ENCODE measurements around the gene DUS1L. TPM values are rescaled to one million over a fixed set of nuclear protein-coding genes. Genes with fewer than 3 reads are reported as not detected.

The DUS1L gene
- total RNA-seq, 2 experiments from 2014 or later = 113 to 127 TPM

DNA sequence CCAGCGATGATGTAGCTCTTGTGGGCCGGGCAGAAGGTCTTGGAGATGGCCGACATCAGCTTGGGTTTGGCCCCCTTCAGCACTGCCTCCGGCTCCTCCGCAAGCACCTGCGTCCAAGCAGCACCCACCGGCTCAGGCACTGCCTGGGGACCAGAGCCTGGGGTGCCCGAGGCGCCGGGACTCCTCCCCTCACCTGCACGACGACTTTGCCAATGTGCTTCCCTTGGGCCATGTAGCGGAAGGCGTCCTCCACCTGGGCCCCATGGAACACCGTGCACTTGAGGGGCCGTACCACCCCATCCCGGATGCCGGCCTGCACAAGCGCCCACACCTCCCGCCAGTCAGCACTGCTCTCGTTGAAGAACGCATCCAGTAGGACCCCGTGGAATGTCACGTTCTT lies 17.4 kb upstream of the DUS1L start:
- Mint-ChIP-seq H3K36me3 (ENCODE audit: low read depth) (peaks cover 13% of the 10 kb centered on the region), H3K27ac (no peak overlapping the region), H3K4me3 (no peak overlapping the region), H3K4me1 (no peaks in the 10 kb centered on the region), H3K27me3 (no peaks in the 10 kb centered on the region), H3K9me3 (no peaks in the 10 kb centered on the region)
- ChIA-PET CTCF (no interaction called here), POLR2A (no interaction called here)
- DNase-seq = no peak

DNA sequence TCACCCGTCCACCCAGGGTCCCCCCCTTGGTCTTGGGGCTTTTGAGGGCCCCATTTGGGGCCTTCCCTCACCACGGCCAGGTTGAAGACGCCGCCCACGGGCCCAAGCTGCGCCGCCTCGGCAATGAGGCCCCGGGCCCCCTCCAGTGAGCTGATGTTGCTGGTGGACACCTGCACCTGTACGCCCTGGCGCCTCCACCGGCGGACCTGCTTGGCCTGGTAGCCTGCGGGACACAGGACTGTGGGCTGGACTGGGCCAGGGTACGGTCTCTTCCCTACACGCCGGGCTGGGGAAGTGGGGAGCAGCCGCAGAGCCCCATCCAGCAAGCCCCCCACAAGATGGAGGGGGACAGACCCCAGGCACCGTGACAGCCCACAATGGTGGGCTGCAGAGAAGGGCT lies 16.9 kb upstream of the DUS1L start:
- ChIA-PET CTCF (no interaction called here), POLR2A (no interaction called here)
- H3K4me1 Mint-ChIP-seq = no peaks in the 10 kb centered on the region

DNA sequence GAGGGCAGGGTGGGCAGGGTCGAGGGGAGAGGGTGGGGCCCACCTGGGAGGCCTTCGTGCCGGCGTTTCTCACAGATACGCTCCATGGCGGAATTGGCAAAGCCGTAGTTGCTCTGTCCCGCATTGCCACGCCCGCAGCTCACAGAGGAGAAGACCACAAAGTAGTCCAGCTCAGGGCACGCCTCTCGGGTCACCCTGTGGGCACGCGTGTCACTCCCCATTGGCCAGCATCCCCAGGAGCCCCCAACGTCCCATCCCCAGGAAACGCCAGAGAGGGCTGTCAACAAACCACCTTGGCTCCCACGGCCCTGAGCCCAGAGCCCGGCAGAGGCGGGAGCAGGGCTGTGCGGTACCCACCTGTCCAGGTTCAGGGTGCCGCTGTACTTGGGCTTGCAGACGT lies 16.4 kb upstream of the DUS1L start:
- CTCF ChIA-PET = no interaction called here
- H3K4me1 Mint-ChIP-seq = no peaks in the 10 kb centered on the region
- peaks cover 14% of the 10 kb centered on the region for H3K36me3 Mint-ChIP-seq (ENCODE audit: low read depth)
- POLR2A ChIA-PET = no interaction called here
- no peaks in the 10 kb centered on the region for H3K27me3 Mint-ChIP-seq
- no peaks in the 10 kb centered on the region for H3K9me3 Mint-ChIP-seq
- no peak for DNase-seq
- no peak overlapping the region for H3K4me3 Mint-ChIP-seq
- no peak overlapping the region for H3K27ac Mint-ChIP-seq

More for the DNA sequence above, 16.9 kb upstream of the DUS1L start:
- Mint-ChIP-seq H3K4me3 (no peak overlapping the region), H3K9me3 (no peaks in the 10 kb centered on the region), H3K36me3 (ENCODE audit: low read depth) (peaks cover 14% of the 10 kb centered on the region), H3K27me3 (no peaks in the 10 kb centered on the region), H3K27ac (no peak overlapping the region)
- no peak for DNase-seq

DNA sequence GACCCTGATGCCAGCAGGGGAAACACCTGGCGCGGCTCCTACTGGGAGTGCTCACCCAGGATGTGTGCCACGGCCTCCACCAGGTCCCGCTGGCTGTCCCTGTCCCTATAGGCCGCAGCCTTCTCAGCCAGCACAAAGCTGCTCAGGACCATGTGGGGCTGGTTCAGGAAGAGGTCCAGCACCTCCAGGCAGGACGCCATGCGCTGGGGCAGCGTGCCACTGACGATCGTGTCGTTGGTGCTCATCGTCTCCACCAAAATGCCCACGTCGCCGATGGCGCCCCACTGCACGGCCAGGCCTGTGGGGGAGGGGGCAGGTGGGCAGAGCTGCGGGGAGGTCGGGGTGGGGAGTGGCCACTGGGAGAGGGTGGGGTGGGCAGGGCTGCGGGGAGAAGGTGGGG lies 15.9 kb upstream of the DUS1L start:
- Mint-ChIP-seq H3K4me3 (no peak overlapping the region), H3K36me3 (ENCODE audit: low read depth) (peaks cover 14% of the 10 kb centered on the region), H3K27me3 (no peaks in the 10 kb centered on the region), H3K27ac (no peak overlapping the region), H3K4me1 (no peaks in the 10 kb centered on the region), H3K9me3 (no peaks in the 10 kb centered on the region)
- no peak for DNase-seq
- CTCF ChIA-PET = interaction anchor here (1.2 kb wide), 1 partner anchor 122 kb away, joined by 3 read pairs; no protein-coding TSS in a partner anchor
- POLR2A ChIA-PET = no interaction called here

DNA sequence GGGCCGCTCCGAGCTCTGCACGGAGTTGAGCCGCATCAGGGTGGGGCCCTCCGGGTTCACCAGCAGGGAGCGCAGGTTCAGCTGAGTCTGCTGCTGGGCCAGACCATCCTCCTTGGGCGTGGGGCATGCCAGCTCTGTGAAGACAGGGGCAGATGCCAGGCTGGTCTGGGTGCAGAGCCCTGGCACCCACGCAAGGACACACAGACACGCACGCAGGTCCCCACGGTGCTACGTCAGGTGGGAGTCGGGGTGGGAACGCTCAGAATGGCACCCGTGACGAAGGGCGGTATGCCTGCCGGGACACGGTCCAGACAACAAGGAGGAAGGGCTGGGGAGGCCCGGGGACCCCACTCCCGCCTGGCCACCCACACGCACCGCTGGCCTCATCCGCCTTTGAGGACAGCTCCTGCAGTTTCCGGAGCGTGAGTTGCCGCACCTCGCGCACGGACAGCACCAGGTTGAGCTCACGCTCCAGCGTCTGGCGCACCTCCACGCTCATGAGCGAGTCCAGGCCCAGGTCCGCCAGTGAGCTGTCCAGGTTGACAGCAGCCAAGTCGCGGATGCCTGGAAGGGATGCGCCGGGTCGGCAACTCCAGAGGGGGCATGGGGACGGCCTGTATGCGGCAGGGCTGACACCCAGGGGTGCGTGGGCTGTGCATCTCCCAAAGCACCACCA lies 15.3 kb upstream of the DUS1L start:
- DNase-seq = no peak
- Mint-ChIP-seq H3K4me1 (no peaks in the 10 kb centered on the region), H3K27ac (no peak overlapping the region), H3K4me3 (no peak overlapping the region), H3K9me3 (no peaks in the 10 kb centered on the region), H3K36me3 (ENCODE audit: low read depth) (peaks cover 14% of the 10 kb centered on the region), H3K27me3 (no peaks in the 10 kb centered on the region)
- POLR2A ChIA-PET = no interaction called here
- CTCF ChIA-PET = interaction anchor here (1.2 kb wide), 1 partner anchor 121 kb away, joined by 3 read pairs; no protein-coding TSS in a partner anchor

DNA sequence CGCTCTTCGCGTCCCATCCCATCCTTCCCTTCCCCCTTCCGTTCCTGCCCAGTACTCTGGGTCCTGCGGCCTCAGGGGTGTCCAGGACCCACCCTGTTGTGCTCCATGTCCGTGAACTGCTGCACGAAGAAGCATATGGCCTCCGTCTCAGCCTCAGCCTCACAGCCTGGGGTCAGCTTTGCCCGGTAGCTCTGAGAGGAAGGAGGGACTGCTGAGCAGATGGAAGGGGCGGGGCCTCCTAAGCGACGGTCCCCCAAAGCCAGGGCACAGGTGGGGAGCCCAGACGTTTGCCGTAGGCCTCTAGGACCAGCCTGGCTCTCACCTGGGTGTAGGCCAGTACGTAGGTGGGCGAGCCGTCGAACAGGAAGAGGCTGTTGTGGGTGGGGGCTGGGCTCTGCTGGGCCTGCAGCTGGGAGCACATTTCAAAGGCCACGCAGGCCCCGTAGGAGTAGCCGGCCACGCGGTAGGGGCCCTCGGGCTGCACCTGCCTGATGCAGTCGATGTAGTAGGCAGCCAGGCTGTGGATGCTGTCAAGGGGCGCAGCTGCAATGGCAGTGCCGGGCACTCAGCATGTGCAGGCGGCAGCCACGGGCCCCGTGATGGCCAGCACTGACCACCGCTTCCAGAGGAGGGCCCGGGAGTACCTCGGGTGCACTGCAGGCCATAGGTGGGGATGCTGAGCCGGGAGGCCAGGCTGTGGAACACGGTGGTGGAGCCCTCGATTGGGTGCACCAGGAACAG lies 14.6 kb upstream of the DUS1L start:
- no peaks in the 10 kb centered on the region for H3K27me3 Mint-ChIP-seq
- DNase-seq = no peak
- no peak overlapping the region for H3K27ac Mint-ChIP-seq
- H3K4me1 Mint-ChIP-seq = no peaks in the 10 kb centered on the region
- peaks cover 14% of the 10 kb centered on the region for H3K36me3 Mint-ChIP-seq (ENCODE audit: low read depth)
- H3K9me3 Mint-ChIP-seq = no peaks in the 10 kb centered on the region
- ChIA-PET POLR2A (no interaction called here), CTCF (interaction anchor here (0.6 to 1.2 kb wide), 3 partner anchors 11 to 121 kb away, joined by 3 read pairs; no protein-coding TSS in a partner anchor)
- H3K4me3 Mint-ChIP-seq = no peak overlapping the region

DNA sequence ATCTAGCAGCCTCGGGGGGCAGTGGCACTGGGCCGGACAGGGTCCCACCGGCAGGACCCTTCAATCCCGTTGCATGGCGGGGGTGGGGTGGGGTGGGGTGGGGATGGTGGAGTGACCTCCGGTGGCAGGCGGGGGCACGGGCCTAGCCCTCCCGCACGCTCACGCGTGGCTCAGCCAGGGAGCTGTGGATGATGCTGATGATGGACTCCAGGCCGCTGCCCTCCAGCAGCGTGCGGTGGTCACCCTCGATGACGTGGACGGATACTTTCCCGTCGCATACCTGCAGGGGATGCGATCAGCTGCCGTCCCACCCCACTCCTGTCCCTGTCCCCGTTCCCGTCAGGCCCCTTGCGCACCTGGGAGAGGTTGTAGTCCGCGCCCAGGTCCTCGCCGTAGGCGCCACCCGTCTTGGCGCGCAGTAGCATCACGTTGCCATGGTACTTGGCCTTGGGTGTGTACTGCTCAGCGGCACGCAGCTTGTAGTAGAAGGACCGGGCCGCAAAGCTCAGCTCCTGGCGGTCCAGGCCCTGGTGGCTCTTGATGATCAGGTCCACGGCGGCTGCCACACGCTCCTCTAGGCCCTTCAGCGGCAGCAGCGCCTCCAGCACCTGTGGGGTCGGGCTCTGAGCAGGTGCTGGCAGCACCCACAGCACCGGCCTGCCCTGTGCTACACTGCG lies 13.5 kb upstream of the DUS1L start:
- DNase-seq = no peak
- ChIA-PET POLR2A (no interaction called here), CTCF (interaction anchor here (1.0 kb wide), 1 partner anchor 10 kb away, joined by 3 read pairs; no protein-coding TSS in a partner anchor)
- no peaks in the 10 kb centered on the region for H3K4me1 Mint-ChIP-seq
- H3K27ac Mint-ChIP-seq = no peak overlapping the region
- H3K4me3 Mint-ChIP-seq = no peak overlapping the region
- peaks cover 10% of the 10 kb centered on the region for H3K36me3 Mint-ChIP-seq (ENCODE audit: low read depth)
- H3K9me3 Mint-ChIP-seq = no peaks in the 10 kb centered on the region
- peaks cover 2% of the 10 kb centered on the region for H3K27me3 Mint-ChIP-seq

DNA sequence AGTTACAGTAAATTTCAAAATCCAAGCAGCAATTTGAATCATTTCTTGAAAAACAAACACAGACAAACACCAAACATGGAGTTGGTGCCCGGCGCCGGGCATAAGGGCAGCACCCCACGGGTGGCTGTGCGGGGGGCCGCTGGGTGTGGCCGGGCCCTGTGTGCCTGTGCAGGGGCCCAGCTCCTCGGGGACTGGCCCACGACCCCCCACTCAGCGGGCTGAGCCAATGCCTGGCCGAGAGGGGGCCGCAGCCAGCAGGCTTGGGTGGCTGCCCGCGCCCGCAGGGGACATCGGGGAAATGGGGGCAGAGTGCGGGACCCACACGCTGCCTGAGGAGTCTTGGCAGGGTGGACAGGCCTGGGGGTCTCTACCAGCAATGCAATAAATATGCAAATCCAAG lies 12.8 kb upstream of the DUS1L start:
- CTCF ChIA-PET = no interaction called here
- H3K4me3 Mint-ChIP-seq = no peak overlapping the region
- no peak for DNase-seq

DNA sequence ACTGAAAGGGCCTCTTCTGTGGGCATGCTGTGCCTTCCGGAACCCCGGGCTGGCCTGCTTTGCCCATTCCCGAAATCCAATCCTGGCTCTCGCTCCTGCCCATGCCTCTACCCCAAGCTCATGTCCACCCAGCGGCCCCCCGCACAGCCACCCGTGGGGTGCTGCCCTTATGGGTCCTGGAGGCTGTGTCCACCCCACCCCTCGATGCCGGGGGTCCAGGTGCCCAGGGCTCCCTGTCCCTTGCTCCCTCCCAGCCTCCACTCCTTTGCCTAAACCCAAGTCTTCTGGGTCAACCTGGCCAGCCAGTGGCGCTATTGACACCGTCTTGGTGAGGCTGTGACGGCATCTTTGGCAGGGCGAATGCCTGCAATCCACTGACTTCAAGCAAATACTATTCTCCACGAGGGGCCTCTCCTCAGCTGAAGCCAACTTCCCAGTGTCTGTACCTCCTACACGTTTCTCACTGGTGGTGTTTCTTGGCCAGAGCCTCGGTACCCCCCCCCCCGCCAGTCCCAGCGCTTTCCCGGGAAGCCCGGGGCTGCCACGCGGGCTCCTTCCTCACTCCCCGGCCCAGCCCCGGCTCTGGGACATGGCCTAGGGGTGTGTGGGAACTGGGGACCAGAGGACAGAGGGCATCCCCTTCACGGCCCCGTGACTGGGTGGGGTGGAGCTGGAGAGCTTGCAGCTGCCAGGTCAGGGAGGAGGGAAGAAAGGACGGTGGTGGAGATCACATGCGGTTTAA lies 12.2 kb upstream of the DUS1L start:
- DNase-seq = no peak
- Mint-ChIP-seq H3K4me1 (no peaks in the 10 kb centered on the region), H3K4me3 (no peak overlapping the region), H3K27ac (no peak overlapping the region), H3K27me3 (peaks cover 2% of the 10 kb centered on the region), H3K36me3 (ENCODE audit: low read depth) (peaks cover 6% of the 10 kb centered on the region), H3K9me3 (no peaks in the 10 kb centered on the region)
- POLR2A ChIA-PET = interaction anchor here (0.6 kb wide), 1 partner anchor 92 kb away, joined by 5 read pairs; no protein-coding TSS in a partner anchor
- CTCF ChIA-PET = interaction anchor here (0.7 to 1.5 kb wide), 3 partner anchors 11 to 48 kb away, joined by 3 to 4 read pairs (median 3); no protein-coding TSS in a partner anchor

More for the DNA sequence above, 12.8 kb upstream of the DUS1L start:
- H3K27me3 Mint-ChIP-seq = peaks cover 2% of the 10 kb centered on the region
- peaks cover 9% of the 10 kb centered on the region for H3K36me3 Mint-ChIP-seq (ENCODE audit: low read depth)
- no peaks in the 10 kb centered on the region for H3K9me3 Mint-ChIP-seq
- H3K27ac Mint-ChIP-seq = no peak overlapping the region
- POLR2A ChIA-PET = interaction anchor here (0.6 kb wide), 1 partner anchor 93 kb away, joined by 5 read pairs; no protein-coding TSS in a partner anchor
- no peaks in the 10 kb centered on the region for H3K4me1 Mint-ChIP-seq

DNA sequence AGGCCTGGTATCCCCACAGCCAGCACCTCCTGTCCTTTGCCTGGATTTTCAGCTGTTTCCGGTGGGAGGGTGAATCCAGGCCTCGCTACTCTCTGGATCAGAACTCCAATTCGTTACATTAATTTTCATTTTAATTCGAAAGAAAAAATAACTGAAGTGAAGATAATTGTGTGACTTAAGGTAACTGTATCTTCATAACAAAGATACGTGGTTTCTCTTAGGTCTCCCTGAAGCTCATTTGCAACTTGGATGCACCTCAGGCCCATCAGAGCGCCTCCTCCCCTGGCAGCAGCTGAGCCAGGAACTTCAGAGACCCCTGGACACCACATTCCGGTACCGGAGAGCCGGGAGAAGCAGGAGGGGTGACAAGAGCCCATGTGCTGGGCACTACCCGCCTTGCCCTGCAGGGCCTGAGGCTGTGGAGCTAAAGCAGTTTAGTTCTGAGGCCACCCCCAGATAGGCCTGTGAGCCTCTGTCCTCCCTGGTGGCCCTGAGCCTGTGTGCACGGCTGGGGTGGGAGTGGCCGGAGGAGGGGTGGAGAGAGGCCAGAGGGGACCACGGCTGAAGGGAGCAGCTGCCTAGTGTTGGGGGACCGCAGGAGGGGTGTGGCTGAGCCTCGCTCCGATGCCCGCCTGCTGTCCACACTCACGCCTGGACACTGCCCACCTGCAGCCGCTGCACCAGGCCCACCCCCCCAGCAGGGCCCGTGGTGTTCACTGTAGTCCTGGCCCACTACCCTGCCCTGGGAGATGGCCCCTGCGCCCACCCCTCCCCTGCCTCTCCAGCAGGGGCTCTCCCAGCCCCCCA lies 11.4 kb upstream of the DUS1L start:
- H3K27me3 Mint-ChIP-seq = peaks cover 2% of the 10 kb centered on the region
- peaks cover 6% of the 10 kb centered on the region for H3K36me3 Mint-ChIP-seq (ENCODE audit: low read depth)
- H3K4me1 Mint-ChIP-seq = no peaks in the 10 kb centered on the region
- H3K27ac Mint-ChIP-seq = no peak overlapping the region
- H3K9me3 Mint-ChIP-seq = no peaks in the 10 kb centered on the region
- no peak overlapping the region for H3K4me3 Mint-ChIP-seq
- ChIA-PET POLR2A (interaction anchor here (0.5 kb wide), 1 partner anchor 75 kb away, joined by 6 read pairs; no protein-coding TSS in a partner anchor), CTCF (interaction anchor here (0.5 to 1.5 kb wide), 5 partner anchors 10 to 423 kb away, joined by 3 to 4 read pairs (median 3); no protein-coding TSS in a partner anchor)
- no peak for DNase-seq

DNA sequence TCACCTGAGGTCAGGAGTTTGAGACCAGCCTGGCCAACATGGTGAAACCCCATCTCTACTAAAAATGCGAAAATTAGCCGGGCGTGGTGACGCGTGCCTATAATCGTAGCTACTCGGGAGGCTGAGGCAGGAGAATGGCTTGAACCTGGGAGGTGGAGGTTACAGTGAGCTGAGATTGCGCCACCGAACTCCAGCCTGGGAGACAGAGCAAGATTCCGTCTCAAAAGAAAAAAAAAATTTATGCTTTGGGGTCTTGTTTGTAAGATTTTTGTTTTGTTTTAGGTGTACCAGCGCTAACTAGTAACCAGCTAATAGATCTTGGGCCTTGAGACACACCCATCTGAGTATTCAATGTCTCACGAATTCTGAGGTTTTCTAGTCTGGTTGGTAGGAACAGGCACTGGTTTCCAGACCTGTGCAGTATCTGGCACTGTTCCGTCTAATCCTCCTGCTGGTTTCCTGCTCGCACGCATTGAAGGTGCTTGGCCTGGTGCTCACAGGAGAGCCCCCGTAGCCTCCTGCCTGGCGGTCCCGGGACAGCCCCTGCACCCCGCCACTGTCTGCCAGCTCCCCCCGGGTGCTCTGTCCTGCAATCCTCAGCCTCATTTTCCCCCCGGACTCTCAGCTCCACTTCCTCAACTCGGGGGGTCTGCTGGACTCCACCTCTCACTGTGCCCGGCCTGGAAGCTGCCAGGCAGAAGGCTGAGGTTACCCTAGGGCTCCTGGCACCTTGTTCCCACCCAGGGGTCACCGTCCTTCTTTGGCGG lies 10.6 kb upstream of the DUS1L start:
- Mint-ChIP-seq H3K36me3 (ENCODE audit: low read depth) (peaks cover 6% of the 10 kb centered on the region), H3K4me1 (no peaks in the 10 kb centered on the region), H3K27me3 (peaks cover 2% of the 10 kb centered on the region), H3K4me3 (no peak overlapping the region), H3K9me3 (no peaks in the 10 kb centered on the region), H3K27ac (no peak overlapping the region)
- no peak for DNase-seq
- ChIA-PET CTCF (interaction anchor here (1.1 to 1.5 kb wide), 4 partner anchors 9 to 39 kb away, joined by 3 read pairs; partner anchors contain the start of gene DCXR), POLR2A (interaction anchor here (0.5 kb wide), 1 partner anchor 74 kb away, joined by 6 read pairs; no protein-coding TSS in a partner anchor)
